PC-9 (cell line): ENCODE data around the gene POLD1. TPM values are rescaled to one million over a fixed set of nuclear protein-coding genes. Genes with fewer than 3 reads are reported as not detected.

Source experiments
- BruUV-seq: library from RNA; stranded (reverse); fragments of 400-500 nt; replicated peaks from 2 replicates; lab custom pipeline; 2021; lab: Mats Ljungman, UMichigan
- CTCF ChIA-PET: fragments of 300-600 bp; sonication (Branson Sonifier 250); formaldehyde crosslinking; loops from one replicate; lab custom pipeline; 2022; ENCODE audit warnings: antibody characterized with exemption; lab: Charles Lee
- POLR2A ChIA-PET: fragments of 300-600 bp; sonication (Branson Sonifier 250); formaldehyde crosslinking; loops from one replicate; lab custom pipeline; 2022; ENCODE audit warnings: antibody characterized with exemption; ENCODE audit not compliant: unreplicated experiment; lab: Charles Lee
- DNase-seq, 2 experiments: peaks; one replicate each; pipeline versions ENCODE4 v3.0.0 to v3.0.0-alpha.2; 2015 to 2022; ENCODE audit warnings: mixed read lengths in 1 of 2
- H2AFZ ChIP-seq: fragments of 200-600 bp; sonication (generic); 2 replicates; pipeline ENCODE4 v1.8.1; 2017; ENCODE audit warnings: antibody characterized with exemption
- H3F3A ChIP-seq: fragments of 200-600 bp; sonication (generic); 2 replicates; pipeline ENCODE4 v1.8.1; 2017; ENCODE audit warnings: antibody characterized with exemption, mild to moderate bottlenecking, low read depth; ENCODE audit not compliant: insufficient read depth
- H3K27ac ChIP-seq: fragments of 200-600 bp; sonication (generic); 2 replicates; pipeline ENCODE4 v1.6.1; 2016; ENCODE audit warnings: mixed run types
- H3K27me3 ChIP-seq: fragments of 200-600 bp; sonication (generic); 2 replicates; pipeline ENCODE4 v1.6.1; 2016; ENCODE audit warnings: low read depth, mixed run types; ENCODE audit not compliant: insufficient read depth
- H3K36me3 ChIP-seq: fragments of 200-600 bp; sonication (generic); 2 replicates; pipeline ENCODE4 v1.6.1; 2016; ENCODE audit warnings: low read depth, mixed run types
- H3K4me1 ChIP-seq: fragments of 200-600 bp; sonication (generic); replicated peaks from 2 replicates; pipeline ENCODE4 v1.6.1; 2016; ENCODE audit warnings: mixed run types; ENCODE audit not compliant: insufficient read depth
- H3K4me2 ChIP-seq: fragments of 200-600 bp; sonication (generic); 2 replicates; pipeline ENCODE4 v1.6.1; 2017; ENCODE audit warnings: mixed run types
- H3K4me3 ChIP-seq: fragments of 200-600 bp; sonication (generic); 2 replicates; pipeline ENCODE4 v1.6.1; 2016; ENCODE audit warnings: mixed run types
- H3K79me2 ChIP-seq: fragments of 200-600 bp; sonication (generic); 2 replicates; pipeline ENCODE4 v1.6.1; 2017; ENCODE audit warnings: low read depth, mixed run types
- H3K9me2 ChIP-seq: fragments of 200-600 bp; sonication (generic); 2 replicates; pipeline ENCODE4 v1.8.1; 2017; ENCODE audit warnings: mild to moderate bottlenecking; ENCODE audit not compliant: insufficient read depth
- H3K9me3 ChIP-seq: fragments of 200-600 bp; sonication (generic); 2 replicates; pipeline ENCODE4 v1.8.1; 2016; ENCODE audit warnings: low read depth; ENCODE audit not compliant: insufficient read depth
- H4K20me1 ChIP-seq: fragments of 200-600 bp; sonication (generic); 2 replicates; pipeline ENCODE4 v1.8.1; 2017; ENCODE audit not compliant: insufficient read depth
- EZH2 ChIP-seq: fragments of 200-600 bp; sonication (generic); IDR thresholded peaks from 2 replicates; pipeline ENCODE4 v1.8.0; 2017; ENCODE audit warnings: antibody characterized with exemption, low read depth
- intact Hi-C: fragments of 100-400 bp; cut with micrococcal nuclease; formaldehyde crosslinking; loops from one replicate; pipeline ENCODE4 v1.10.0; 2022; ENCODE audit not compliant: unreplicated experiment
- total RNA-seq: library from RNA; stranded (reverse); gene quantifications from 2 replicates; pipeline ENCODE4 v1.2.3, GENCODE V29; 2021
- TF ChIP-seq, protein P1 (sequence below): fragments of 200-600 bp; sonication (generic); conservative IDR thresholded peaks from 2 replicates; pipeline ENCODE4 v1.6.1; 2017; ENCODE audit warnings: mixed run types, antibody characterized with exemption, mild to moderate bottlenecking, moderate library complexity

Gene POLD1
- total RNA-seq, 1 experiment from 2014 or later: 101 TPM

DNA sequence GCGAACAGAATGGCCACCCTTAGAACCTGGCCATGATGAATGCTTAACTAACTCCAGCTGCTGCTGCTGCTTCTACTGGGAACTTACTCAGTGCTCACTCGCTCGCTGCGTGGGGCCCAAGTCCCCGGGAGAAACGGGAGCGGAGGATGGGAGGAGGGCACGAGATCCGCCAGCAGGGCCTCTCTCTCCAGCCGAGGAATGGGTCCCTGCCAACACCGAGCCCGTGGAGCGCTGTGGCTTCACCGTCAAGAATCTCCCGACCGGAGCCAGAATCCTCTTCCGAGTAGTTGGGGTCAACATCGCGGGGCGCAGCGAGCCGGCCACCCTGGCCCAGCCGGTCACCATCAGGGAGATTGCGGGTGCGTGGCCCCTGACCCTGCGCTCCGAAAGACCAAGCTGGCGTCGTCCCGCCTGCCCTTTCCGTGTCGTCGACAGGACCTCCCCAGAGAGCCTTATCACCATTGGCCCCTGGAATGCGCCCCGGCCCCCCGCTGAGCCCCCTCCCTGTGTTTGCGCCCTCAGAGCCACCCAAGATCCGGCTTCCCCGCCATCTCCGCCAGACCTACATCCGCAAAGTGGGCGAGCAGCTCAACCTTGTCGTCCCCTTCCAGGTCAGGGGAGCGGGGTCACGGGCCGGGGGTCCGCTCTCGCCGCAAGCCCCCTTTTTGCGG, 74.4 kb downstream of the POLD1 start:
- H3K4me1 ChIP-seq: peaks cover 8% of the 10 kb centered on the region
- no peak overlapping the region for H2AFZ ChIP-seq
- H3K9me3 ChIP-seq: no peaks in the 10 kb centered on the region
- CTCF ChIA-PET: interaction anchor here (0.7 kb wide), 1 partner anchor 563 kb away, joined by 8 read pairs; no protein-coding TSS in a partner anchor
- peaks cover 46% of the 10 kb centered on the region for H3K27me3 ChIP-seq
- H4K20me1 ChIP-seq: no peaks in the 10 kb centered on the region
- TF ChIP-seq EZH2: no peak
- TF ChIP-seq, protein P1, sequence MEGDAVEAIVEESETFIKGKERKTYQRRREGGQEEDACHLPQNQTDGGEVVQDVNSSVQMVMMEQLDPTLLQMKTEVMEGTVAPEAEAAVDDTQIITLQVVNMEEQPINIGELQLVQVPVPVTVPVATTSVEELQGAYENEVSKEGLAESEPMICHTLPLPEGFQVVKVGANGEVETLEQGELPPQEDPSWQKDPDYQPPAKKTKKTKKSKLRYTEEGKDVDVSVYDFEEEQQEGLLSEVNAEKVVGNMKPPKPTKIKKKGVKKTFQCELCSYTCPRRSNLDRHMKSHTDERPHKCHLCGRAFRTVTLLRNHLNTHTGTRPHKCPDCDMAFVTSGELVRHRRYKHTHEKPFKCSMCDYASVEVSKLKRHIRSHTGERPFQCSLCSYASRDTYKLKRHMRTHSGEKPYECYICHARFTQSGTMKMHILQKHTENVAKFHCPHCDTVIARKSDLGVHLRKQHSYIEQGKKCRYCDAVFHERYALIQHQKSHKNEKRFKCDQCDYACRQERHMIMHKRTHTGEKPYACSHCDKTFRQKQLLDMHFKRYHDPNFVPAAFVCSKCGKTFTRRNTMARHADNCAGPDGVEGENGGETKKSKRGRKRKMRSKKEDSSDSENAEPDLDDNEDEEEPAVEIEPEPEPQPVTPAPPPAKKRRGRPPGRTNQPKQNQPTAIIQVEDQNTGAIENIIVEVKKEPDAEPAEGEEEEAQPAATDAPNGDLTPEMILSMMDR: no peak
- no peaks in the 10 kb centered on the region for H3K9me2 ChIP-seq
- H3K4me2 ChIP-seq: no peak overlapping the region
- DNase-seq: no peak
- intact Hi-C loops: no loop called here
- H3K27ac ChIP-seq: no peak overlapping the region
- no peaks in the 10 kb centered on the region for H3K36me3 ChIP-seq
- no TSS peak for BruUV-seq
- POLR2A ChIA-PET: no interaction called here
- no peaks in the 10 kb centered on the region for H3K79me2 ChIP-seq
- H3K4me3 ChIP-seq: no peak overlapping the region
- no peaks in the 10 kb centered on the region for H3F3A ChIP-seq

- Histone ChIP-seq H3F3A (no peaks in the 10 kb centered on the region), H3K27me3 (peaks cover 41% of the 10 kb centered on the region), H3K4me1 (peaks cover 8% of the 10 kb centered on the region), H3K79me2 (no peaks in the 10 kb centered on the region), H3K36me3 (no peaks in the 10 kb centered on the region), H3K4me2 (no peak overlapping the region), H3K4me3 (no peak overlapping the region), H2AFZ (no peak overlapping the region), H4K20me1 (no peaks in the 10 kb centered on the region), H3K9me3 (no peaks in the 10 kb centered on the region), H3K9me2 (no peaks in the 10 kb centered on the region), H3K27ac (no peak overlapping the region)
- ChIA-PET CTCF (no interaction called here), POLR2A (no interaction called here)
- BruUV-seq: no TSS peak
- intact Hi-C loops: no loop called here
- no peak for DNase-seq
- TF ChIP-seq, protein P1: no peak
- TF ChIP-seq EZH2: no peak
Measured at GRCh38 chr19:50459067-50459456, 74.9 kb downstream of the POLD1 start.

DNA sequence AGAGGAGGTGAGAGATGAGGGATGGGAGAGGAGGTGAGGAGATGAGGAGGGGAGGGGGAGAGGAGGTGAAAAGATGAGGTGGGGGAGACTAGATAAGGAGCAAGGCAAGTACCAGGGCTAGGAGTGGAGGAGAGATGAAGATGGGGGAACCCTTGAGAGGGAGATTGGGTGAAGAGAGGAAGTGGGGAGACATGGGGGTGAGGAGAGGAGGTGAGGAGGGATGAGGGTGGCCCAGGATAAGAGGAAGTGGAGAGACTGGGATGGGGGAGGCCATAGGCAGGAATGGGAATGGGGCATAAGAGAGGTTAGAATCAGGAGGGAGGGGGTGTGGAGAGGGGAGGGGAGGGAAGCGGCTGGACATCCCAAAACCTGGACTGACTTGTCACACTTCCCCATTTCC, 75.5 kb downstream of the POLD1 start:
- intact Hi-C loops: loop anchor here (2.0 kb wide), 1 partner anchor 201 kb away; no protein-coding TSS in a partner anchor
- CTCF ChIA-PET: no interaction called here

More for the DNA sequence above, 75.5 kb downstream of the POLD1 start:
- H3K4me1 ChIP-seq: peaks cover 8% of the 10 kb centered on the region
- no peaks in the 10 kb centered on the region for H3F3A ChIP-seq
- H3K27ac ChIP-seq: no peak overlapping the region
- H3K27me3 ChIP-seq: peaks cover 36% of the 10 kb centered on the region
- no peak overlapping the region for H3K4me2 ChIP-seq
- no peaks in the 10 kb centered on the region for H3K79me2 ChIP-seq
- BruUV-seq: no TSS peak
- TF ChIP-seq, protein P1: no peak
- TF ChIP-seq EZH2: no peak
- no peak overlapping the region for H2AFZ ChIP-seq
- H3K36me3 ChIP-seq: no peaks in the 10 kb centered on the region
- H3K4me3 ChIP-seq: no peak overlapping the region
- DNase-seq: no peak
- no peaks in the 10 kb centered on the region for H3K9me2 ChIP-seq
- H4K20me1 ChIP-seq: no peaks in the 10 kb centered on the region
- H3K9me3 ChIP-seq: no peaks in the 10 kb centered on the region
- POLR2A ChIA-PET: no interaction called here
